Measurements from ENCODE around the gene DTX4.

The DTX4 gene

GRCh38 chr11:59204746-59205145, 32.8 kb downstream of the DTX4 start:
- no peak overlapping the region for H3K4me2 ChIP-seq

GRCh38 chr11:59205648-59206047, 33.7 kb downstream of the DTX4 start:
- no peaks in the 10 kb centered on the region for H3K36me3 ChIP-seq (ENCODE audit: insufficient read depth)
- no peaks in the 10 kb centered on the region for H3K27me3 ChIP-seq (ENCODE audit: insufficient read depth, low read depth)
- no peak overlapping the region for H3K9ac ChIP-seq
- TF ChIP-seq, protein P1, sequence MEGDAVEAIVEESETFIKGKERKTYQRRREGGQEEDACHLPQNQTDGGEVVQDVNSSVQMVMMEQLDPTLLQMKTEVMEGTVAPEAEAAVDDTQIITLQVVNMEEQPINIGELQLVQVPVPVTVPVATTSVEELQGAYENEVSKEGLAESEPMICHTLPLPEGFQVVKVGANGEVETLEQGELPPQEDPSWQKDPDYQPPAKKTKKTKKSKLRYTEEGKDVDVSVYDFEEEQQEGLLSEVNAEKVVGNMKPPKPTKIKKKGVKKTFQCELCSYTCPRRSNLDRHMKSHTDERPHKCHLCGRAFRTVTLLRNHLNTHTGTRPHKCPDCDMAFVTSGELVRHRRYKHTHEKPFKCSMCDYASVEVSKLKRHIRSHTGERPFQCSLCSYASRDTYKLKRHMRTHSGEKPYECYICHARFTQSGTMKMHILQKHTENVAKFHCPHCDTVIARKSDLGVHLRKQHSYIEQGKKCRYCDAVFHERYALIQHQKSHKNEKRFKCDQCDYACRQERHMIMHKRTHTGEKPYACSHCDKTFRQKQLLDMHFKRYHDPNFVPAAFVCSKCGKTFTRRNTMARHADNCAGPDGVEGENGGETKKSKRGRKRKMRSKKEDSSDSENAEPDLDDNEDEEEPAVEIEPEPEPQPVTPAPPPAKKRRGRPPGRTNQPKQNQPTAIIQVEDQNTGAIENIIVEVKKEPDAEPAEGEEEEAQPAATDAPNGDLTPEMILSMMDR (conservative IDR thresholded peaks at IDR 0.05; ENCODE audit: low read depth, low read length): no peak
- no peaks in the 10 kb centered on the region for H3K79me2 ChIP-seq (ENCODE audit: insufficient read depth, low read depth)
- H2AFZ ChIP-seq (ENCODE audit: low read depth): no peak overlapping the region
- no peak overlapping the region for H3K4me3 ChIP-seq (IDR thresholded peaks at IDR 0.05; ENCODE audit: insufficient read depth, low read depth, low read length)
- H3K4me1 ChIP-seq (ENCODE audit: low read depth, poor library complexity, severe bottlenecking): peaks cover 22% of the 10 kb centered on the region
- H3K4me2 ChIP-seq: no peak overlapping the region
- H4K20me1 ChIP-seq (ENCODE audit: insufficient read depth): no peaks in the 10 kb centered on the region
- H3K27ac ChIP-seq: no peak overlapping the region

More at GRCh38 chr11:59204746-59205145, 32.8 kb downstream of the DTX4 start:
- no peaks in the 10 kb centered on the region for H3K36me3 ChIP-seq (ENCODE audit: insufficient read depth)
- H3K4me3 ChIP-seq (IDR thresholded peaks at IDR 0.05; ENCODE audit: insufficient read depth, low read depth, low read length): no peak overlapping the region
- peaks cover 31% of the 10 kb centered on the region for H3K4me1 ChIP-seq (ENCODE audit: low read depth, poor library complexity, severe bottlenecking)
- TF ChIP-seq, protein P1 (conservative IDR thresholded peaks at IDR 0.05; ENCODE audit: low read depth, low read length): no peak
- H3K9ac ChIP-seq: no peak overlapping the region
- H3K79me2 ChIP-seq (ENCODE audit: insufficient read depth, low read depth): no peaks in the 10 kb centered on the region
- H4K20me1 ChIP-seq (ENCODE audit: insufficient read depth): no peaks in the 10 kb centered on the region
- no peak overlapping the region for H3K27ac ChIP-seq
- H2AFZ ChIP-seq (ENCODE audit: low read depth): no peak overlapping the region
- H3K27me3 ChIP-seq (ENCODE audit: insufficient read depth, low read depth): no peaks in the 10 kb centered on the region

- no peaks in the 10 kb centered on the region for H4K20me1 ChIP-seq (ENCODE audit: insufficient read depth)
- no peak overlapping the region for H3K27ac ChIP-seq
- no peak overlapping the region for H3K9ac ChIP-seq
- no peaks in the 10 kb centered on the region for H3K27me3 ChIP-seq (ENCODE audit: insufficient read depth, low read depth)
- H3K4me3 ChIP-seq (IDR thresholded peaks at IDR 0.05; ENCODE audit: insufficient read depth, low read depth, low read length): no peak overlapping the region
- H3K79me2 ChIP-seq (ENCODE audit: insufficient read depth, low read depth): no peaks in the 10 kb centered on the region
- H3K36me3 ChIP-seq (ENCODE audit: insufficient read depth): no peaks in the 10 kb centered on the region
- H3K4me2 ChIP-seq: no peak overlapping the region
- peaks cover 13% of the 10 kb centered on the region for H3K4me1 ChIP-seq (ENCODE audit: low read depth, poor library complexity, severe bottlenecking)
- TF ChIP-seq, protein P1 (conservative IDR thresholded peaks at IDR 0.05; ENCODE audit: low read depth, low read length): peak; percentile 63
- no peak overlapping the region for H2AFZ ChIP-seq (ENCODE audit: low read depth)
These were observed 34.7 kb downstream of the DTX4 start for GRCh38 chr11:59206635-59207034.

GRCh38 chr11:59207988-59208451, 36.1 kb downstream of the DTX4 start:
- Histone ChIP-seq H3K4me3 (IDR thresholded peaks at IDR 0.05; ENCODE audit: insufficient read depth, low read depth, low read length) (no peak overlapping the region), H3K79me2 (ENCODE audit: insufficient read depth, low read depth) (no peaks in the 10 kb centered on the region), H3K4me2 (peak overlapping the region; percentile 22; the same call in 1 of the 2 replicates), H3K27ac (no peak overlapping the region), H4K20me1 (ENCODE audit: insufficient read depth) (no peaks in the 10 kb centered on the region), H3K27me3 (ENCODE audit: insufficient read depth, low read depth) (no peaks in the 10 kb centered on the region), H3K36me3 (ENCODE audit: insufficient read depth) (no peaks in the 10 kb centered on the region), H2AFZ (ENCODE audit: low read depth) (no peak overlapping the region; the same call in 1 of the 2 replicates), H3K9ac (no peak overlapping the region), H3K4me1 (ENCODE audit: low read depth, poor library complexity, severe bottlenecking) (peaks cover 13% of the 10 kb centered on the region)
- TF ChIP-seq, protein P1 (conservative IDR thresholded peaks at IDR 0.05; ENCODE audit: low read depth, low read length): peak; percentile 74

Data from KMS-11 (cell line).